Endothelial cell of umbilical vein (primary cell): ENCODE data around the gene LPAR1. TPM values are rescaled to one million over a fixed set of nuclear protein-coding genes. Genes with fewer than 3 reads are reported as not detected.

ENCODE experiments used
- BruUV-seq: library from RNA; stranded (reverse); fragments of 400-500 nt; replicated peaks from 2 replicates; lab custom pipeline; 2021; lab: Mats Ljungman, UMichigan
- CTCF ChIA-PET: fragments of 300-600, 350-600 bp; sonication (Branson Sonifier 250); formaldehyde crosslinking; loops from one replicate; lab custom pipeline; 2021; ENCODE audit warnings: antibody characterized with exemption, inconsistent platforms; lab: Charles Lee
- POLR2A ChIA-PET: fragments of 300-600, 350-600 bp; sonication (Branson Sonifier 250); formaldehyde crosslinking; loops from one replicate; lab custom pipeline; 2021; ENCODE audit warnings: antibody characterized with exemption, inconsistent platforms; lab: Charles Lee
- DNase-seq: peaks from one replicate; pipeline ENCODE4 v3.0.0-alpha.2; 2011; ENCODE audit warnings: low read depth, low spot score
- FAIRE-seq: peaks from 2 replicates; lab custom pipeline; 2011; peaks lifted over from hg19 to GRCh38; lab: Jason Lieb, UNC
- H2AFZ ChIP-seq: 2 replicates; pipeline ENCODE4 v1.6.0; 2012; ENCODE audit warnings: low read depth, low read length, control low read depth, inconsistent platforms
- H3K27ac ChIP-seq: 2 replicates; pipeline ENCODE4 v1.5.1; 2011; ENCODE audit warnings: low read depth, mild to moderate bottlenecking, control low read depth, low read length, moderate library complexity; ENCODE audit not compliant: insufficient read depth
- H3K27me3 ChIP-seq, 2 experiments: 2 replicates each; pipeline versions ENCODE4 v1.6.0 to v1.6.1; 2011; ENCODE audit warnings: low read length in 2 of 2, mixed read lengths in 1 of 2; ENCODE audit not compliant: control insufficient read depth in 2 of 2, insufficient read depth in 2 of 2
- H3K36me3 ChIP-seq, 2 experiments: 2 replicates in 1 of 2; 3 replicates in 1 of 2; pipeline ENCODE4 v1.5.1; 2011; ENCODE audit warnings: low read length in 2 of 2, mild to moderate bottlenecking in 1 of 2, moderate library complexity in 1 of 2; ENCODE audit not compliant: control insufficient read depth in 2 of 2, insufficient read depth in 2 of 2; ENCODE audit errors: extremely low read depth in 1 of 2
- H3K4me1 ChIP-seq: 3 replicates; pipeline ENCODE4 v1.5.1; 2011; ENCODE audit warnings: mild to moderate bottlenecking, low read length; ENCODE audit not compliant: control insufficient read depth, insufficient read depth; ENCODE audit errors: extremely low read depth
- H3K4me2 ChIP-seq: 2 replicates; pipeline ENCODE4 v1.6.1; 2011; ENCODE audit warnings: low read length, control low read depth, mixed read lengths; ENCODE audit not compliant: insufficient read depth
- H3K4me3 ChIP-seq, 3 experiments: fragments of 200-600 bp in 1 of 3; sonication (generic), shearing (Covaris generic) in 1 of 3; replicated peaks in 1 of 3; 2 replicates each; pipeline ENCODE4 v1.5.1; 2011 to 2016; ENCODE audit warnings: control low read depth in 3 of 3, low read length in 3 of 3, mild to moderate bottlenecking in 2 of 3, inconsistent platforms in 1 of 3, low read depth in 1 of 3, moderate library complexity in 1 of 3; ENCODE audit not compliant: insufficient read depth in 1 of 3
- H3K79me2 ChIP-seq: 2 replicates; pipeline ENCODE4 v1.6.0; 2012; ENCODE audit warnings: low read length, inconsistent platforms; ENCODE audit not compliant: control insufficient read depth, insufficient read depth
- H3K9ac ChIP-seq: replicated peaks from 2 replicates; pipeline ENCODE3; 2011; ENCODE audit warnings: low read length, control low read depth; ENCODE audit not compliant: insufficient read depth; ENCODE audit errors: extremely low read depth
- H3K9me1 ChIP-seq: replicated peaks from 3 replicates; pipeline ENCODE4 v1.6.0; 2011; ENCODE audit warnings: mild to moderate bottlenecking, low read length; ENCODE audit not compliant: control insufficient read depth, insufficient read depth; ENCODE audit errors: extremely low read depth
- H3K9me3 ChIP-seq: replicated peaks from 2 replicates; pipeline ENCODE4 v1.5.1; 2012; ENCODE audit warnings: low read length, inconsistent platforms; ENCODE audit not compliant: control insufficient read depth, insufficient read depth
- H4K20me1 ChIP-seq: replicated peaks from 2 replicates; pipeline ENCODE3; 2011; ENCODE audit warnings: mild to moderate bottlenecking, low read length; ENCODE audit not compliant: control insufficient read depth, insufficient read depth; ENCODE audit errors: extremely low read depth
- EZH2 ChIP-seq: IDR thresholded peaks from 2 replicates; pipeline ENCODE4 v1.6.1; 2012; ENCODE audit warnings: borderline replicate concordance, low read depth, mild to moderate bottlenecking, moderate library complexity, low read length, inconsistent platforms; ENCODE audit not compliant: severe bottlenecking
- FOS ChIP-seq: IDR thresholded peaks from 2 replicates; pipeline ENCODE4 v1.6.1; 2011; ENCODE audit warnings: mild to moderate bottlenecking, low read length, moderate library complexity, borderline replicate concordance; ENCODE audit not compliant: insufficient read depth
- GATA2 ChIP-seq: IDR thresholded peaks from 2 replicates; pipeline ENCODE4 v1.7.0; 2011; ENCODE audit warnings: low read depth, mild to moderate bottlenecking, moderate library complexity, mixed read lengths, low read length; ENCODE audit not compliant: insufficient read length, insufficient read depth
- JUN ChIP-seq: IDR thresholded peaks from 2 replicates; pipeline ENCODE4 v1.6.1; 2011; ENCODE audit warnings: borderline replicate concordance, low read depth; ENCODE audit not compliant: insufficient read length, insufficient read depth
- MYC ChIP-seq: IDR thresholded peaks from one replicate; pipeline ENCODE4 v1.6.1; 2011; ENCODE audit warnings: mild to moderate bottlenecking, low read depth, low read length
- POLR2A ChIP-seq: IDR thresholded peaks from 2 replicates; pipeline ENCODE4 v1.6.1; 2012; ENCODE audit warnings: low read depth, mild to moderate bottlenecking, control low read depth, low read length
- POLR2AphosphoS5 ChIP-seq: IDR thresholded peaks from 2 replicates; pipeline ENCODE4 v1.6.1; 2012; ENCODE audit warnings: low read depth, mild to moderate bottlenecking, control low read depth, low read length, moderate library complexity; ENCODE audit not compliant: insufficient read depth
- dilution Hi-C: fragments of 300-500 bp; cut with MboI; formaldehyde crosslinking; loops from one replicate; pipeline ENCODE4 v1.15.0; 2019; ENCODE audit warnings: low sequenced_read_pairs; ENCODE audit not compliant: extremely low pct_ligation_motif_present
- intact Hi-C: fragments of 100-400 bp; cut with micrococcal nuclease; formaldehyde crosslinking; loops from one replicate; pipeline ENCODE4 v1.10.0; 2022
- polyA plus RNA-seq, 4 experiments: library from polyadenylated mRNA; depleted of rRNA in 3 of 4; stranded (reverse) in 3 of 4; unstranded in 1 of 4; fragments of >200 nt; gene quantifications; 2 replicates each; pipeline versions ENCODE4 v1.2.1 to v1.2.3, GENCODE V29; 2011 to 2012; ENCODE audit warnings: missing spikeins in 1 of 4
- total RNA-seq: library from RNA; stranded (reverse); gene quantifications from 2 replicates; pipeline ENCODE4 v1.2.3, GENCODE V29; 2021
- TF ChIP-seq, protein P1 (sequence below), 2 donors: IDR thresholded peaks; 1 replicate in 1 of 2; 2 replicates in 1 of 2; pipeline ENCODE4 v1.5.1; 2011; ENCODE audit warnings: low read length in 2 of 2, mild to moderate bottlenecking in 2 of 2, moderate library complexity in 2 of 2, control low read depth in 1 of 2, inconsistent platforms in 1 of 2, low read depth in 1 of 2; ENCODE audit not compliant: insufficient read depth in 1 of 2; ENCODE audit errors: extremely low read depth in 1 of 2
- TF ChIP-seq, protein P2 (sequence below): IDR thresholded peaks from 2 replicates; pipeline ENCODE4 v1.6.1; 2011; ENCODE audit not compliant: insufficient read depth, insufficient read length

The LPAR1 gene
- total and polyA plus RNA-seq, 2 donors (not counting 3 experiments of a cell fraction or from before 2014, with no cell fraction given) = 0.88 to 3.0 TPM

DNA sequence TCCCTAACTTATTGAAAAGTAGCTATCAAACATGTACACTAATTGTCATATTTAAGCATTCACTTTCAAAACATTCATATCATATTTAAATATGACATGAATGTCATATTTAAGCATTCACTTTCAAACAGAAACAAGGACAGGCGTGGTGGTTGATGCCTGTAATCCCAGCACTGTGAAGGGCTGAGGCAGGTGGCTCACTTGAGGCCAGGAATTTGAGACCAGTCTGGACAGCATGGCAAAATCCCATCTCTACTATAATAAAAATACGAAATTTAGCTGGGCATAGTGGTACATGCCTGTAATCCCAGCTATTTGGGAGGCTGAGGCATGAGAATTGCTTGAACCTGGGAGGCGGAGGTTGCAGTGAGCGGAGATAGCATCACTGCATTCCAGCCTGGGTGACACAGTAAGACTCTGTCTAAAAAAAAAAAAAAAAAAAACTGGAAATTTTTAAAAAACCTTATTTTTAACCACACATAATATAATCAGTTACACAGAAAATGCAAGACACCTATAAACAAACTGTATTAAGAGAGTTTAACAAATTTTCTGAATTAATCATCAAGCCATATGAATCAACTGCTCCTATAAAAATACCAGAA is 88.1 kb downstream of the LPAR1 start:
- POLR2A ChIA-PET = no interaction called here
- Histone ChIP-seq H3K27me3 (no peaks in the 10 kb centered on the region), H3K9me3 (no peaks in the 10 kb centered on the region), H3K4me1 (no peaks in the 10 kb centered on the region), H2AFZ (no peak overlapping the region), H4K20me1 (no peaks in the 10 kb centered on the region), H3K4me3 (no peak overlapping the region), H3K27ac (no peak overlapping the region), H3K4me2 (no peak overlapping the region), H3K9ac (no peak overlapping the region), H3K36me3 (no peaks in the 10 kb centered on the region), H3K9me1 (no peaks in the 10 kb centered on the region), H3K79me2 (no peaks in the 10 kb centered on the region)
- DNase-seq (no peak), FAIRE-seq (no peak)
- CTCF ChIA-PET = no interaction called here
- no peak for TF ChIP-seq POLR2A
- TF ChIP-seq FOS = no peak
- TF ChIP-seq, protein P1, sequence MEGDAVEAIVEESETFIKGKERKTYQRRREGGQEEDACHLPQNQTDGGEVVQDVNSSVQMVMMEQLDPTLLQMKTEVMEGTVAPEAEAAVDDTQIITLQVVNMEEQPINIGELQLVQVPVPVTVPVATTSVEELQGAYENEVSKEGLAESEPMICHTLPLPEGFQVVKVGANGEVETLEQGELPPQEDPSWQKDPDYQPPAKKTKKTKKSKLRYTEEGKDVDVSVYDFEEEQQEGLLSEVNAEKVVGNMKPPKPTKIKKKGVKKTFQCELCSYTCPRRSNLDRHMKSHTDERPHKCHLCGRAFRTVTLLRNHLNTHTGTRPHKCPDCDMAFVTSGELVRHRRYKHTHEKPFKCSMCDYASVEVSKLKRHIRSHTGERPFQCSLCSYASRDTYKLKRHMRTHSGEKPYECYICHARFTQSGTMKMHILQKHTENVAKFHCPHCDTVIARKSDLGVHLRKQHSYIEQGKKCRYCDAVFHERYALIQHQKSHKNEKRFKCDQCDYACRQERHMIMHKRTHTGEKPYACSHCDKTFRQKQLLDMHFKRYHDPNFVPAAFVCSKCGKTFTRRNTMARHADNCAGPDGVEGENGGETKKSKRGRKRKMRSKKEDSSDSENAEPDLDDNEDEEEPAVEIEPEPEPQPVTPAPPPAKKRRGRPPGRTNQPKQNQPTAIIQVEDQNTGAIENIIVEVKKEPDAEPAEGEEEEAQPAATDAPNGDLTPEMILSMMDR (IDR thresholded peaks at IDR 0.05; ENCODE audit: extremely low read depth in 1 of 2, insufficient read depth in 1 of 2, low read depth in 1 of 2, low read length in 2 of 2) = no peak
- BruUV-seq = no TSS peak
- dilution Hi-C loops (no loop called here), intact Hi-C loops (no loop called here)

DNA sequence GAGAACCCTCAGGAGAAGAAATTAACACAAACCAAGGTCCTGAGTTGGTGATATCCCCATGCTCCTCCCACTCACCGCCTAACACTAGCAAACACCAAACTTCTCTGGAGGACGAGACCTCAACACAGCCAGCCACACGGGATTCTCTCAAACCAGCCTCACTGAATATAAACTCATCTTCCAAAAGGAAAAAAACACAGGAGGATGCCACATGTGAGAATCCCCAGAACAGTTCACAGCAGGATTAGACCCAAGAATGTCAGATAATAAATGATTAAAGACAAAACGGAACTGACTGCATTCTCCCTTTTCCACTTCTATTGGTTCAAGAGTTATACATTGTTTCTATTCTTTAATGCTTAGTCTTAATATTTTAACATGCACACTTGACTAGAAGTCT is 89.2 kb downstream of the LPAR1 start:
- dilution Hi-C loops = no loop called here
- Histone ChIP-seq H2AFZ (no peak overlapping the region), H3K4me2 (no peak overlapping the region), H3K4me1 (no peaks in the 10 kb centered on the region), H3K9ac (no peak overlapping the region), H3K27me3 (no peaks in the 10 kb centered on the region), H4K20me1 (no peaks in the 10 kb centered on the region), H3K9me1 (no peaks in the 10 kb centered on the region), H3K9me3 (no peaks in the 10 kb centered on the region), H3K36me3 (no peaks in the 10 kb centered on the region), H3K79me2 (no peaks in the 10 kb centered on the region), H3K27ac (no peak overlapping the region), H3K4me3 (no peak overlapping the region)
- DNase-seq (no peak), FAIRE-seq (no peak)
- CTCF ChIA-PET = no interaction called here
- no TSS peak for BruUV-seq
- POLR2A ChIA-PET = no interaction called here
- TF ChIP-seq POLR2A (no peak), FOS (no peak), GATA2 (no peak), POLR2AphosphoS5 (no peak), EZH2 (no peak), JUN (no peak), MYC (no peak)
- TF ChIP-seq, protein P2, sequence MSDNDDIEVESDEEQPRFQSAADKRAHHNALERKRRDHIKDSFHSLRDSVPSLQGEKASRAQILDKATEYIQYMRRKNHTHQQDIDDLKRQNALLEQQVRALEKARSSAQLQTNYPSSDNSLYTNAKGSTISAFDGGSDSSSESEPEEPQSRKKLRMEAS = no peak
- TF ChIP-seq, protein P1 (IDR thresholded peaks at IDR 0.05; ENCODE audit: extremely low read depth in 1 of 2, insufficient read depth in 1 of 2, low read depth in 1 of 2, low read length in 2 of 2) = no peak
- intact Hi-C loops = no loop called here
